K562 treated with DMSO at 1 percent for 12 hours (cell line): ENCODE data around the gene IL32. TPM values are rescaled to one million over a fixed set of nuclear protein-coding genes. Genes with fewer than 3 reads are reported as not detected.

ENCODE experiments used
- total RNA-seq: library from RNA; unstranded; fragments of 300-600 nt; gene quantifications from 2 replicates; pipeline ENCODE4 v1.2.3, GENCODE V29; 2022; ENCODE audit not compliant: insufficient read depth

The IL32 gene
- total RNA-seq, result 10.0 and 14.9 TPM in 2 replicates

GRCh38 chr16:3065069-3065741, at the start of gene IL32:
Gene IL32, plus strand, starts transcription at chr16:3065640. Its CDS starts 172 bp downstream, at chr16:3065812.

GRCh38 chr16:3017794-3018506, 47.5 kb upstream of the IL32 start, which contains the start of gene CLDN6:
Gene CLDN6, minus strand, starts transcription at chr16:3018183. Its CDS starts 2,162 bp downstream, at chr16:3016021.

GRCh38 chr16:3020247-3020603, 45.2 kb upstream of the IL32 start, which contains the start of gene TNFRSF12A:
Gene TNFRSF12A, plus strand, starts transcription at chr16:3020368. Its CDS starts 30 bp downstream, at chr16:3020398.

GRCh38 chr16:3023669-3024478, 41.6 kb upstream of the IL32 start, which contains the start of the genes HCFC1R1 and THOC6:
Gene HCFC1R1, minus strand, starts transcription at chr16:3023942. Its CDS starts 1 bp downstream, at chr16:3023941.
Gene THOC6, plus strand, starts transcription at chr16:3024035. Its CDS starts 292 bp downstream, at chr16:3024327.

GRCh38 chr16:3036726-3037315, 28.6 kb upstream of the IL32 start, which contains the start of gene BICDL2:
Gene BICDL2, minus strand, starts transcription at chr16:3036944. Its CDS starts 1,448 bp downstream, at chr16:3035496.

GRCh38 chr16:3045758-3046640, 19.4 kb upstream of the IL32 start, which contains the start of gene MMP25:
Gene MMP25, plus strand, starts transcription at chr16:3046561. Its CDS starts 357 bp downstream, at chr16:3046918.

GRCh38 chr16:3098459-3099394, 33.3 kb downstream of the IL32 start, which contains the start of gene ZSCAN10:
Gene ZSCAN10, minus strand, starts transcription at chr16:3099294. Its CDS starts 6,357 bp downstream, at chr16:3092937.

GRCh38 chr16:3112058-3112880, 46.8 kb downstream of the IL32 start, which contains the start of gene ZNF205:
Gene ZNF205, plus strand, starts transcription at chr16:3112586. Its CDS starts 845 bp downstream, at chr16:3113431.

Other genes with a start within 250 kb of the IL32 start
- gene PRSS21, start 248.4 kb upstream of the IL32 start, total RNA-seq, result 71.2 and 81.6 TPM in 2 replicates
- gene ZG16B, start 235.3 kb upstream of the IL32 start, total RNA-seq, result 1.7 TPM in 1 of 2 replicates, not detected in the other
- not detected in 2 replicates for gene PRSS22, start 207.5 kb upstream of the IL32 start, total RNA-seq
- gene FLYWCH2, start 182.4 kb upstream of the IL32 start, total RNA-seq, result 72.2 and 77.6 TPM in 2 replicates
- gene FLYWCH1, start 153.7 kb upstream of the IL32 start, total RNA-seq, result 41.5 and 48.1 TPM in 2 replicates
- 0.85 TPM in 1 of 2 replicates, not detected in the other for gene KREMEN2, start 101.4 kb upstream of the IL32 start, total RNA-seq
- 15.8 and 27.8 TPM in 2 replicates for gene PAQR4, start 96.3 kb upstream of the IL32 start, total RNA-seq
- 168 and 170 TPM in 2 replicates for gene PKMYT1, start 85.2 kb upstream of the IL32 start, total RNA-seq
- 4.1 and 6.9 TPM in 2 replicates for gene CLDN9, start 52.7 kb upstream of the IL32 start, total RNA-seq
- not detected in 2 replicates for gene CLDN6, start 47.5 kb upstream of the IL32 start, total RNA-seq
- gene TNFRSF12A, start 45.3 kb upstream of the IL32 start, total RNA-seq, result 33.0 and 33.7 TPM in 2 replicates
- 26.3 and 32.4 TPM in 2 replicates for gene HCFC1R1, start 41.7 kb upstream of the IL32 start, total RNA-seq
- gene THOC6, start 41.6 kb upstream of the IL32 start, total RNA-seq, result 32.1 and 41.7 TPM in 2 replicates
- not detected in 2 replicates for gene BICDL2, start 28.7 kb upstream of the IL32 start, total RNA-seq
- gene MMP25, start 19.1 kb upstream of the IL32 start, total RNA-seq, result not detected in 2 replicates
- gene ZSCAN10, start 33.7 kb downstream of the IL32 start, total RNA-seq, result not detected in 2 replicates
- gene ZNF205, start 46.9 kb downstream of the IL32 start, total RNA-seq, result 22.5 and 22.7 TPM in 2 replicates
- gene ZNF213, start 69.4 kb downstream of the IL32 start, total RNA-seq, result 10.6 and 22.0 TPM in 2 replicates
- gene OR1F1, start 122.6 kb downstream of the IL32 start, total RNA-seq, result not detected in 2 replicates
- 6.1 and 9.9 TPM in 2 replicates for gene ZNF200, start 169.5 kb downstream of the IL32 start, total RNA-seq
- gene MEFV, start 191.0 kb downstream of the IL32 start, total RNA-seq, result not detected in 2 replicates
- 36.1 and 40.4 TPM in 2 replicates for gene ZNF263, start 217.9 kb downstream of the IL32 start, total RNA-seq
- 1.2 and 3.8 TPM in 2 replicates for gene TIGD7, start 239.8 kb downstream of the IL32 start, total RNA-seq
- 4.2 and 10.1 TPM in 2 replicates for gene ZNF75A, start 239.9 kb downstream of the IL32 start, total RNA-seq